HG03521 (cell line): Measurements from ENCODE around the gene TMEFF1.
"Not testable (repeated sequence)": the region's sequence is repeated elsewhere in the genome, so short reads cannot be mapped to it uniquely, and the experiment has no call there.

ENCODE experiments used
- ATAC-seq: cut with Tn5 transposase; IDR thresholded peaks from one replicate; pipeline ENCODE4 v1.9.1; 2021; ENCODE audit warnings: mild to moderate bottlenecking, moderate library complexity; ENCODE audit not compliant: unreplicated experiment

TMEFF1 gene

GRCh38 chr9:100472788-100473275, at the start of gene TMEFF1:
Gene TMEFF1, plus strand, starts transcription at chr9:100473149. Its CDS starts 396 bp downstream, at chr9:100473545.
- ATAC-seq: peak; percentile 43

GRCh38 chr9:100425758-100426157, 47.2 kb upstream of the TMEFF1 start:
- no peak for ATAC-seq

GRCh38 chr9:100426189-100426529, 46.8 kb upstream of the TMEFF1 start:
- no peak for ATAC-seq

GRCh38 chr9:100426530-100427365, 46.2 kb upstream of the TMEFF1 start, which contains the start of gene MSANTD3:
Gene MSANTD3, plus strand, starts transcription at chr9:100427143. Its CDS starts 14,796 bp downstream, at chr9:100441939.
- peak; percentile 73 for ATAC-seq

GRCh38 chr9:100427366-100428263, 45.3 kb upstream of the TMEFF1 start:
- peak; percentile 53 for ATAC-seq

GRCh38 chr9:100428871-100429654, 43.9 kb upstream of the TMEFF1 start:
- no peak for ATAC-seq

GRCh38 chr9:100430286-100430940, 42.5 kb upstream of the TMEFF1 start:
- ATAC-seq: no peak

GRCh38 chr9:100431886-100432285, 41.1 kb upstream of the TMEFF1 start:
- ATAC-seq: no peak

GRCh38 chr9:100432736-100433135, 40.2 kb upstream of the TMEFF1 start:
- ATAC-seq: no peak

GRCh38 chr9:100436571-100436970, 36.4 kb upstream of the TMEFF1 start:
- ATAC-seq: no peak

GRCh38 chr9:100437860-100438805, 34.8 kb upstream of the TMEFF1 start:
- ATAC-seq: peak; percentile 78

GRCh38 chr9:100440071-100440470, 32.9 kb upstream of the TMEFF1 start:
- no peak for ATAC-seq

- not testable (repeated sequence) for ATAC-seq
Observed at GRCh38 chr9:100440487-100440886, 32.5 kb upstream of the TMEFF1 start.

- ATAC-seq: no peak
Observed at GRCh38 chr9:100441911-100442361, 31.0 kb upstream of the TMEFF1 start.

- no peak for ATAC-seq
Observed at GRCh38 chr9:100443781-100444768, 28.9 kb upstream of the TMEFF1 start.

GRCh38 chr9:100445161-100445902, 27.6 kb upstream of the TMEFF1 start:
- ATAC-seq: no peak

- ATAC-seq: no peak
Observed at GRCh38 chr9:100445903-100446549, 26.9 kb upstream of the TMEFF1 start.
